PC-9 (cell line): ENCODE data around the gene GNG8.

Experiments
- EZH2 ChIP-seq: fragments of 200-600 bp; sonication (generic); IDR thresholded peaks from 2 replicates; pipeline ENCODE4 v1.8.0; 2017; ENCODE audit warnings: antibody characterized with exemption, low read depth
- TF ChIP-seq, protein P1 (sequence below): fragments of 200-600 bp; sonication (generic); conservative IDR thresholded peaks from 2 replicates; pipeline ENCODE4 v1.6.1; 2017; ENCODE audit warnings: mixed run types, antibody characterized with exemption, mild to moderate bottlenecking, moderate library complexity

DNA sequence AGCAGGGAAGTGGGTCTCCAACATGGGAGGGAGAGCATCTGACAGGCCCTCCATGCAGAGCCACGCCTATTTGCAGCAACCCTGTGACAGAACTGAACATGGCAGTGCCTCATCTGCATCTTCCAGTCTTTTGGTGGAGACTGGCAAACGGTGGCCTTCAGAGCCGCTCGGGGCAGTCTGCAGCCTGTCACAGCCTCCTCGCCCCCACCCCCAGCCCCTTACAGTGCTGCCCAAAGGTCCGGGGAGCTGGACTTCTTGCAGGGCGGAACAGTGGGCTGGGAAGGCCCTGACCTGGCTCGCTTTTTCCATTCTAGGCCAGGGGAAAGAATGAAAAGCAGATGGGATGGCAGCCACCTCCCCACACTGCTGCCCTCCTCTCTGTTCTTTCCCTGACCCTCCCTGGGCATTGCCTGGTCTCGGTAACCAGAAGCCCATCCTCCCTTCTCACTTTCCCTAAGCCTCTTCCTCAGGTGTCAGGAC lies 32.2 kb downstream of the GNG8 start:
- TF ChIP-seq, protein P1, sequence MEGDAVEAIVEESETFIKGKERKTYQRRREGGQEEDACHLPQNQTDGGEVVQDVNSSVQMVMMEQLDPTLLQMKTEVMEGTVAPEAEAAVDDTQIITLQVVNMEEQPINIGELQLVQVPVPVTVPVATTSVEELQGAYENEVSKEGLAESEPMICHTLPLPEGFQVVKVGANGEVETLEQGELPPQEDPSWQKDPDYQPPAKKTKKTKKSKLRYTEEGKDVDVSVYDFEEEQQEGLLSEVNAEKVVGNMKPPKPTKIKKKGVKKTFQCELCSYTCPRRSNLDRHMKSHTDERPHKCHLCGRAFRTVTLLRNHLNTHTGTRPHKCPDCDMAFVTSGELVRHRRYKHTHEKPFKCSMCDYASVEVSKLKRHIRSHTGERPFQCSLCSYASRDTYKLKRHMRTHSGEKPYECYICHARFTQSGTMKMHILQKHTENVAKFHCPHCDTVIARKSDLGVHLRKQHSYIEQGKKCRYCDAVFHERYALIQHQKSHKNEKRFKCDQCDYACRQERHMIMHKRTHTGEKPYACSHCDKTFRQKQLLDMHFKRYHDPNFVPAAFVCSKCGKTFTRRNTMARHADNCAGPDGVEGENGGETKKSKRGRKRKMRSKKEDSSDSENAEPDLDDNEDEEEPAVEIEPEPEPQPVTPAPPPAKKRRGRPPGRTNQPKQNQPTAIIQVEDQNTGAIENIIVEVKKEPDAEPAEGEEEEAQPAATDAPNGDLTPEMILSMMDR, result no peak
- TF ChIP-seq EZH2, result no peak
